ENCODE measurements around the gene EDIL3.

DNA sequence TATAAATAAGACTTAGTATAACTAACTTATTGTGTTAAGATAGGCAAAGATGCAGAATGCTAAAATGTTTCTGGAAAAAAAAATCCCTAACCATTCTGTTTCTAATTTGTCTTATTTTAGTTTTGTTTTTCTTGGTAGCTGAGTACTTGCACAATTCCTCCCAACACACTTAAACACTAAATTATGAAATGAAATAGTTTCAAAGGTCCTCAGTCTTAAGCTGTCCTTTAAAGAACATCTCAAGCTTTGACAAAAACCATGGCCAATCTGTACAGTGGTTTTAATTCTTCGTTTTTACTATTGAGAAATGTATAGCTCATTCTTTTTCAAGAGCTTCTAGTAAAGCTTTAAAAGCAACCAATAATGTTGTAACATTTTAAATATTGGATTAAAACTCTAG, 171.5 kb downstream of the EDIL3 start:
- TF ChIP-seq TCFL5 (CRISPR knock-in tag; conservative IDR thresholded peaks at IDR 0.05) = no peak
- TF ChIP-seq EZH2 (IDR thresholded peaks at IDR 0.05; ENCODE audit: borderline replicate concordance, low read depth, low read length) = no peak

Data from K562 (cell line).